Coronary artery (tissue), 2 donors: ENCODE results near the gene TECPR1.

Experiments used
- DNase-seq: peaks from one replicate; pipeline ENCODE4 v3.0.0-alpha.2; 2017; ENCODE audit warnings: low spot score
- H3K27ac ChIP-seq, 2 donors: fragments of 200-600 bp; sonication (generic); one replicate each; pipeline ENCODE4 v1.5.1; 2016 to 2019
- H3K4me3 ChIP-seq: fragments of 200-600 bp; sonication (generic); 2 replicates; pipeline ENCODE4 v1.5.1; 2016; ENCODE audit warnings: mild to moderate bottlenecking, moderate library complexity
- TF ChIP-seq, protein P1 (sequence below): fragments of 200-600 bp; sonication (generic); IDR thresholded peaks from one replicate; pipeline ENCODE4 v1.5.1; 2019; ENCODE audit warnings: antibody characterized with exemption

The TECPR1 gene

DNA sequence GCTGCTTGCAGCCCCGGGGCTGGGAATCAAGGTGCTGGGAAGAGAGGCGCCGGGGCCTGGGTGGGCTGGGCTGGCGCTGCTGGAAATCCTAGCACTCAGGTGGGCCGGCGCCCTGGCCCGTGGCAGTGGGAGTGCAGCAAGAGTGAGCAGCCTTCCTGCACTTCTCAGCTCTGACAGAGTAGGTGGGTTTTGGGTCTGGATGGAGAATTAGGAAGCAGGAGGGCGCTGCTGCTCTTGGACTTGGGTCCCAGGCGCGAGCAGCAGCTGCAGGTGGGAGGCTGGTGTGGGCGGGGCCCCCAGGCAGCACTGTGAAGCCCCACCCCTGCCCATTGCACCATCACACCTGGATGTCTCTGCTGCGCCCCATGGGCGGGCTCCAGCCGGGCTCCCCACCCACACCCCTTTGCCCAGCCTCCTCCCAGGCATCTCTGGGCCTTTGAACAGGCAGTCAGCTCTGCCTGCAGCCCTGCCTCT is 35.5 kb upstream of the TECPR1 start:
- H3K27ac ChIP-seq = peak overlapping the region; percentile 12 to 100
- no peak for DNase-seq
- TF ChIP-seq, protein P1, sequence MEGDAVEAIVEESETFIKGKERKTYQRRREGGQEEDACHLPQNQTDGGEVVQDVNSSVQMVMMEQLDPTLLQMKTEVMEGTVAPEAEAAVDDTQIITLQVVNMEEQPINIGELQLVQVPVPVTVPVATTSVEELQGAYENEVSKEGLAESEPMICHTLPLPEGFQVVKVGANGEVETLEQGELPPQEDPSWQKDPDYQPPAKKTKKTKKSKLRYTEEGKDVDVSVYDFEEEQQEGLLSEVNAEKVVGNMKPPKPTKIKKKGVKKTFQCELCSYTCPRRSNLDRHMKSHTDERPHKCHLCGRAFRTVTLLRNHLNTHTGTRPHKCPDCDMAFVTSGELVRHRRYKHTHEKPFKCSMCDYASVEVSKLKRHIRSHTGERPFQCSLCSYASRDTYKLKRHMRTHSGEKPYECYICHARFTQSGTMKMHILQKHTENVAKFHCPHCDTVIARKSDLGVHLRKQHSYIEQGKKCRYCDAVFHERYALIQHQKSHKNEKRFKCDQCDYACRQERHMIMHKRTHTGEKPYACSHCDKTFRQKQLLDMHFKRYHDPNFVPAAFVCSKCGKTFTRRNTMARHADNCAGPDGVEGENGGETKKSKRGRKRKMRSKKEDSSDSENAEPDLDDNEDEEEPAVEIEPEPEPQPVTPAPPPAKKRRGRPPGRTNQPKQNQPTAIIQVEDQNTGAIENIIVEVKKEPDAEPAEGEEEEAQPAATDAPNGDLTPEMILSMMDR = no peak
- peak overlapping the region; percentile 99 for H3K4me3 ChIP-seq

DNA sequence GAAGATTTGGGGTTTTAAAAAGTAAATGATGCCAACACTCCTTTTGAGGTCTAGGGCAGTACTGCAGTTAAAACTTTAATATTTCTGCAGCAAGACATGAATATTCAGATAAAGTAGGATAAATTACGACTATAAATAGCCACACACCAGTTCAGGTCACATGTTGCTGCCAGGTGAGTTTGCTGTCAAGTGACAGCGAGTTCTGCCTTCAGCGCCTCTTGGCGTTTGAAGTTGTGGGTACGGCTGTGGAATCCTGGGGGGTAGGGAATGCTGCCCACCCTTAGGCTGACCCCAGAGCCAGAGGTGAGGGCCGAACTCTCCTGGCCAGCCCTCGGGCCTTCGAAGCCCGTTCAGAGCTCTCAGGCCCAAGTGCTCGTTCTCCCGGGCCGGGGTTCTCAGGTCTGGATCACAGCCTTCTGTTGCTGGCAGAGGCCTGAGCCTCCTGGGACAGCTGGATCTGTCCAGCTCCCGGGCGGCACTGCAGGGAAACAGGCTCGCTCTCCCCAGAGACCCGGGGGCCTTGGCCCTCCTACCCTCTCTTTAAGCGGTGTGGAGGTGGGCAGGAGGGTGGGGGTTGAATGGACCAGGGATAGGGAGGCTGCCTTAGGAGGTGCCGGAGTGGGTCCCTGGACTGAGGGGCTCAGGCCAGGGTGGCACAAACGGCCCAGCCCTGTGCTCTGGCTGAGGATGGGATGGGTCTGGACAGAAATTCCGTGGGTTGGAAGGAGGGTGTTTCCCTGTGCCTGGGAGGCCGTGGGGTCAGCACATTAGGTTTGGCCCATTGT is 34.9 kb upstream of the TECPR1 start:
- Histone ChIP-seq H3K4me3 (peak overlapping the region; percentile 99), H3K27ac (peak overlapping the region; percentile 12 to 100)
- TF ChIP-seq, protein P1 = no peak
- no peak for DNase-seq

GRCh38 chr7:98286093-98286539 is 34.1 kb upstream of the TECPR1 start:
- DNase-seq = peak; percentile 87
- Histone ChIP-seq H3K4me3 (peak overlapping the region; percentile 99), H3K27ac (peak overlapping the region; percentile 93 to 100)
- TF ChIP-seq, protein P1 = no peak

- peak overlapping the region; percentile 99 for H3K4me3 ChIP-seq
- H3K27ac ChIP-seq = peak overlapping the region; percentile 93 to 100
- TF ChIP-seq, protein P1 = no peak
- no peak for DNase-seq
These were observed 33.4 kb upstream of the TECPR1 start for GRCh38 chr7:98285157-98286092.

DNA sequence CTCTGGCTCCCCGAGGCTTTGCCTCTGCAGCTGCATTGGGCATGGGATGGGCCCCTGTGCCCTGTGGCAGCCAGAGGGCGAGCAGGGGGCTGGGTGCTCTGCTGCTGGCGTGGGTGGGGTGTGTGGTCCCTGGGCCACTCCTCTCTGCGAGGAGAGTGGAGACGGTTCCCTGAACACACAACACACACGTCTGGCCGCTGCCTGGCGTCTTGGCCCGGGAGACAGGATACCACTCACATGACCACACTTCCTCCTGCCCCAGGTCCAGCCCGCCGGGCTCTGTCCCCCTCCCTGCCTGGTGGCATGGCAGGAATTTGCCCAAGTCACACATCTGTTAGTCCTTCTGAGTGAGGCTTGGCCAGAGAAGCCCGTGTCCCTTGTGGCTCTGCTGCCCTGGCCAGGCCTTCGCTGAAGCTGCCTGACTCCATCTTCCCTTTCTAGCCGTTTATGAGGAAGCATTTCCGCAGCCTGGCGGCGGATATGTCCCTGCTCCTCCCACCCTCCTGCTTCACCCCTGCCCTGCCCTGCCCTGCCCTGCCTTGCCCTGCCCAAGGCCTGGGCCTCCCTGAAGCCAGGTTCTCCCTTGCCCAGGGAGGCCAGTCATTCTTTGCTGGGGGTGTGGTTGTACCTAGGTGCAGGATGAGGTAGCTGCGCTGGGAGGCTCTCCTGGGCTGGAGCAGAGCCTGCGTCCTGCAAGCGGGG is 32.5 kb upstream of the TECPR1 start:
- Histone ChIP-seq H3K4me3 (peak overlapping the region; percentile 99), H3K27ac (peak overlapping the region; percentile 93 to 100)
- TF ChIP-seq, protein P1 = no peak
- peak; percentile 93 for DNase-seq

DNA sequence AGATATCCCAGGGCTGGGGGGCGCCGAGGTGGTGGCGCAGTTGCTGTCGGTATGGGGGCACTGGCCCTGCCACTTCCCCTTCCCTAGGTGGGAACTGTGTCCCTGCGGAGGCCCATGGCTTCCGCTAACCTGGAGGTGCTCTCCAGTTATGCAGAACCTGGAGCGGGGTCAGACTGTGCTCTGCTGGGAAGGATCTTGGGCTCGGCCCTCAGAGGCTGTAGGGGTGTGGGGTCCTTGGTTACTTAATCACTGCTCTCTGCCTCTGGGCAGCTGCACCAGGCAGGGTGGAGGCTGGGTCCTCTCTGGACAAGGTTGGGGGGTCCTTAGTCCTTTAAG is 31.8 kb upstream of the TECPR1 start:
- TF ChIP-seq, protein P1 = no peak
- peak overlapping the region; percentile 93 to 100 for H3K27ac ChIP-seq
- H3K4me3 ChIP-seq = peak overlapping the region; percentile 99
- no peak for DNase-seq
